ENCODE data around the gene SHANK2. TPM values are rescaled to one million over a fixed set of nuclear protein-coding genes. Genes with fewer than 3 reads are reported as not detected.

Gene SHANK2
- polyA plus RNA-seq, 1 donor from 2014 or later = 13.6 TPM

DNA sequence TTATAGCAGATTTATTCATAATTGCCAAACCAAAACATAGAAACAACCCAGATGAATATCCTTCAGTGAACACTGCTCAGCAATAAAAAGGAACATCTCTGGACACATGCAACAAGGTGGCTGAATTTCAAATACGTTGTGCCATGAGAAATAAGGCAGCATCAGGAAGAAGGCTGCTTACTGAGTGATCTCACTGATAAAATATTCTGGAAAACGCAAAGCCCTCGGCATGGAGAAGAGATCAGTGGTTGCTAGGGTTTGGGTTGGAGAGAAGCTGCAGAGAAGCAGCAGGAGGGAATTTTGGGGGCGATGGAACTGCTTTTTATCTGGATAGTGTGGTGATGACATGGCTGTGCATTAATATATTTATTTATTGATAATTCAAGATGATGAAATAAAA, 11.0 kb upstream of the SHANK2 start:
- TF ChIP-seq EP300 (conservative IDR thresholded peaks at IDR 0.05; ENCODE audit: poor library complexity, severe bottlenecking) = no peak
- TF ChIP-seq, protein P1, sequence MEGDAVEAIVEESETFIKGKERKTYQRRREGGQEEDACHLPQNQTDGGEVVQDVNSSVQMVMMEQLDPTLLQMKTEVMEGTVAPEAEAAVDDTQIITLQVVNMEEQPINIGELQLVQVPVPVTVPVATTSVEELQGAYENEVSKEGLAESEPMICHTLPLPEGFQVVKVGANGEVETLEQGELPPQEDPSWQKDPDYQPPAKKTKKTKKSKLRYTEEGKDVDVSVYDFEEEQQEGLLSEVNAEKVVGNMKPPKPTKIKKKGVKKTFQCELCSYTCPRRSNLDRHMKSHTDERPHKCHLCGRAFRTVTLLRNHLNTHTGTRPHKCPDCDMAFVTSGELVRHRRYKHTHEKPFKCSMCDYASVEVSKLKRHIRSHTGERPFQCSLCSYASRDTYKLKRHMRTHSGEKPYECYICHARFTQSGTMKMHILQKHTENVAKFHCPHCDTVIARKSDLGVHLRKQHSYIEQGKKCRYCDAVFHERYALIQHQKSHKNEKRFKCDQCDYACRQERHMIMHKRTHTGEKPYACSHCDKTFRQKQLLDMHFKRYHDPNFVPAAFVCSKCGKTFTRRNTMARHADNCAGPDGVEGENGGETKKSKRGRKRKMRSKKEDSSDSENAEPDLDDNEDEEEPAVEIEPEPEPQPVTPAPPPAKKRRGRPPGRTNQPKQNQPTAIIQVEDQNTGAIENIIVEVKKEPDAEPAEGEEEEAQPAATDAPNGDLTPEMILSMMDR (IDR thresholded peaks at IDR 0.05; ENCODE audit: poor library complexity, severe bottlenecking) = no peak
- TF ChIP-seq TAF1 (IDR thresholded peaks at IDR 0.05; ENCODE audit: low read depth) = no peak
- TF ChIP-seq, protein P2, sequence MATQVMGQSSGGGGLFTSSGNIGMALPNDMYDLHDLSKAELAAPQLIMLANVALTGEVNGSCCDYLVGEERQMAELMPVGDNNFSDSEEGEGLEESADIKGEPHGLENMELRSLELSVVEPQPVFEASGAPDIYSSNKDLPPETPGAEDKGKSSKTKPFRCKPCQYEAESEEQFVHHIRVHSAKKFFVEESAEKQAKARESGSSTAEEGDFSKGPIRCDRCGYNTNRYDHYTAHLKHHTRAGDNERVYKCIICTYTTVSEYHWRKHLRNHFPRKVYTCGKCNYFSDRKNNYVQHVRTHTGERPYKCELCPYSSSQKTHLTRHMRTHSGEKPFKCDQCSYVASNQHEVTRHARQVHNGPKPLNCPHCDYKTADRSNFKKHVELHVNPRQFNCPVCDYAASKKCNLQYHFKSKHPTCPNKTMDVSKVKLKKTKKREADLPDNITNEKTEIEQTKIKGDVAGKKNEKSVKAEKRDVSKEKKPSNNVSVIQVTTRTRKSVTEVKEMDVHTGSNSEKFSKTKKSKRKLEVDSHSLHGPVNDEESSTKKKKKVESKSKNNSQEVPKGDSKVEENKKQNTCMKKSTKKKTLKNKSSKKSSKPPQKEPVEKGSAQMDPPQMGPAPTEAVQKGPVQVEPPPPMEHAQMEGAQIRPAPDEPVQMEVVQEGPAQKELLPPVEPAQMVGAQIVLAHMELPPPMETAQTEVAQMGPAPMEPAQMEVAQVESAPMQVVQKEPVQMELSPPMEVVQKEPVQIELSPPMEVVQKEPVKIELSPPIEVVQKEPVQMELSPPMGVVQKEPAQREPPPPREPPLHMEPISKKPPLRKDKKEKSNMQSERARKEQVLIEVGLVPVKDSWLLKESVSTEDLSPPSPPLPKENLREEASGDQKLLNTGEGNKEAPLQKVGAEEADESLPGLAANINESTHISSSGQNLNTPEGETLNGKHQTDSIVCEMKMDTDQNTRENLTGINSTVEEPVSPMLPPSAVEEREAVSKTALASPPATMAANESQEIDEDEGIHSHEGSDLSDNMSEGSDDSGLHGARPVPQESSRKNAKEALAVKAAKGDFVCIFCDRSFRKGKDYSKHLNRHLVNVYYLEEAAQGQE (IDR thresholded peaks at IDR 0.05; ENCODE audit: borderline replicate concordance) = no peak
- no peak for TF ChIP-seq POLR2AphosphoS5 (IDR thresholded peaks at IDR 0.05)
- TF ChIP-seq EZH2 (IDR thresholded peaks at IDR 0.05; ENCODE audit: borderline replicate concordance, insufficient read depth, low read length, poor library complexity, severe bottlenecking) = no peak
- TF ChIP-seq MXI1 (conservative IDR thresholded peaks at IDR 0.05; ENCODE audit: poor library complexity, severe bottlenecking) = no peak
- no peak for TF ChIP-seq SMC3 (conservative IDR thresholded peaks at IDR 0.05; ENCODE audit: poor library complexity)
- TF ChIP-seq RAD21 (conservative IDR thresholded peaks at IDR 0.05) = no peak
- no peaks in the 10 kb centered on the region for H3K79me2 ChIP-seq (replicated peaks; ENCODE audit: insufficient read depth, low read length)
- no peaks in the 10 kb centered on the region for H3K9me2 ChIP-seq (ENCODE audit: insufficient read depth, low read length)
- H3K27ac ChIP-seq (ENCODE audit: low read length) = no peak overlapping the region
- H4K20me1 ChIP-seq (ENCODE audit: insufficient read depth) = no peaks in the 10 kb centered on the region
- no peak overlapping the region for H3K4me2 ChIP-seq (ENCODE audit: low read length)
- no peak overlapping the region for H3K4me3 ChIP-seq (ENCODE audit: low read length)
- no peaks in the 10 kb centered on the region for H3F3A ChIP-seq (ENCODE audit: insufficient read depth, low read length, poor library complexity, severe bottlenecking)
- H2AFZ ChIP-seq (ENCODE audit: low read depth, low read length) = no peak overlapping the region
- peaks cover 2% of the 10 kb centered on the region for H3K9me3 ChIP-seq (ENCODE audit: low read length)
- H3K9ac ChIP-seq (ENCODE audit: low read length) = no peak overlapping the region
- no peaks in the 10 kb centered on the region for H3K36me3 ChIP-seq (ENCODE audit: insufficient read depth, low read length)
- no peaks in the 10 kb centered on the region for H3K27me3 ChIP-seq (ENCODE audit: insufficient read depth, low read depth, low read length)

DNA sequence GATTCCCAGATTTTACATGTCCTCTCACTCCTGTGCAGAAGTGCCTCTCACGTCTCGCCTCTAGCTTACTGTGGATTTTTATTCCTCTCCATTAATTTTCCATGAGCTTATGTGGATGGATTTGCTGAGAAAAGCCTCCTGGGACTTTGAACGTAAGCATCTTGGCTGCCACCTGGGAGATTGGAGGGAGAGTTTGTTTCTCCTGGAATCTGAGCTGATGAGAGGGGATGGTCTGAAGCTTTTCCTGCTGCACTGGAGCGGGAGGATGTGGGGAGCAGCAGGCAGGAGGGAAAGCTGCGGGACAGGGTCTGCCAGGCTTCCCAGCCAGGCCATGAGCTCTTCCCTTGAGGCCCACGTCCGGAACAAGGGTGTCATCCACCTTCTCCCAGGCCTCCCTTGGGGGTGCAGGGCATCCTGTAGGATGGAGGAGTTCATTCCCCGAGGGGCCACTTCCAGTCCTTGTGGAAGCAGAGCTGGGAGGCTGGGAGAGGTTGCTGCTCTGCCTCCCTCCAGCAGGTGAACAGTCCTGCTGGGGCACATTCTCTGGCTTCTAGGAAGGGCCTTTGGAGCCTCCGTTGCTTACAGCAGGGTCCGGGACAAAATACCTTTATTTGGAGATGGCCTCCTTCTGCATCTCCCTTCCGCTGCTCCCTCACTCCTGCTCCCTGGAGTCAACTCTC, 3.6 kb upstream of the SHANK2 start:
- Histone ChIP-seq H3K36me3 (ENCODE audit: insufficient read depth, low read length) (no peaks in the 10 kb centered on the region), H2AFZ (ENCODE audit: low read depth, low read length) (no peak overlapping the region), H3K4me2 (ENCODE audit: low read length) (no peak overlapping the region)

More for the DNA sequence above, 3.6 kb upstream of the SHANK2 start:
- H3K9ac ChIP-seq (ENCODE audit: low read length) = no peak overlapping the region
- no peak overlapping the region for H3K27ac ChIP-seq (ENCODE audit: low read length)
- H3K27me3 ChIP-seq (ENCODE audit: insufficient read depth, low read depth, low read length) = peaks cover 37% of the 10 kb centered on the region
- H3K4me3 ChIP-seq (ENCODE audit: low read length) = no peak overlapping the region
- no peaks in the 10 kb centered on the region for H4K20me1 ChIP-seq (ENCODE audit: insufficient read depth)
- H3K79me2 ChIP-seq (replicated peaks; ENCODE audit: insufficient read depth, low read length) = no peaks in the 10 kb centered on the region
- TF ChIP-seq RAD21 (conservative IDR thresholded peaks at IDR 0.05) (no peak), TAF1 (IDR thresholded peaks at IDR 0.05; ENCODE audit: low read depth) (no peak), EP300 (conservative IDR thresholded peaks at IDR 0.05; ENCODE audit: poor library complexity, severe bottlenecking) (no peak), EZH2 (IDR thresholded peaks at IDR 0.05; ENCODE audit: borderline replicate concordance, insufficient read depth, low read length, poor library complexity, severe bottlenecking) (no peak)
- TF ChIP-seq, protein P2 (IDR thresholded peaks at IDR 0.05; ENCODE audit: borderline replicate concordance) = no peak
- H3F3A ChIP-seq (ENCODE audit: insufficient read depth, low read length, poor library complexity, severe bottlenecking) = no peaks in the 10 kb centered on the region
- no peaks in the 10 kb centered on the region for H3K9me2 ChIP-seq (ENCODE audit: insufficient read depth, low read length)
- peaks cover 4% of the 10 kb centered on the region for H3K9me3 ChIP-seq (ENCODE audit: low read length)
